HUDEP-2 (cell line): Measurements from ENCODE around the gene CGN.

Experiments used
- DNase-seq, 76 experiments: peaks; one replicate each; lab custom pipeline; 2025; ENCODE audit not compliant: unreplicated experiment in 76 of 76; lab: John Stamatoyannopoulos, UW

The CGN gene

GRCh38 chr1:151546011-151546925, 35.1 kb downstream of the CGN start:
- DNase-seq = no peak

GRCh38 chr1:151547119-151547899, 36.1 kb downstream of the CGN start:
- no peak for DNase-seq

DNA sequence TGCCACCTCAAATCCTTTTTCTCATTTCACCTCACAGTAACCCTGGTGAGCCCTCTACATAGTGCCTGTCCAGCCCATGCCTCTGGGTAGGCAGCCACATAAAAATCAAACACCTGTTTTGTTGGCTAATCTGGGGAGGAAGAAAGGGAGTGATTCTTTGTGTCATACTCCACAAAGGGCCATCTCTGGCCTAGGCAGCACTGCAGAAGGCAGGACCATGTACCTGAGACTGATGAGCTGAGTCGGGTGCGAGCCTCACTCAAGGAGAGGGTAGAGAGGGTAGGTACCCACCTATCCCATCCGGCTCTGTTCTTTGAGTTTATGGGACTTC, 36.7 kb downstream of the CGN start:
- no peak for DNase-seq

GRCh38 chr1:151549199-151549598, 38.0 kb downstream of the CGN start:
- DNase-seq = no peak

GRCh38 chr1:151553659-151554058, 42.5 kb downstream of the CGN start:
- DNase-seq = no peak

GRCh38 chr1:151556052-151556451, 44.9 kb downstream of the CGN start:
- no peak for DNase-seq

- DNase-seq = no peak
Observed at GRCh38 chr1:151562661-151563060, 51.5 kb downstream of the CGN start.

GRCh38 chr1:151563376-151563775, 52.2 kb downstream of the CGN start:
- no peak for DNase-seq

DNA sequence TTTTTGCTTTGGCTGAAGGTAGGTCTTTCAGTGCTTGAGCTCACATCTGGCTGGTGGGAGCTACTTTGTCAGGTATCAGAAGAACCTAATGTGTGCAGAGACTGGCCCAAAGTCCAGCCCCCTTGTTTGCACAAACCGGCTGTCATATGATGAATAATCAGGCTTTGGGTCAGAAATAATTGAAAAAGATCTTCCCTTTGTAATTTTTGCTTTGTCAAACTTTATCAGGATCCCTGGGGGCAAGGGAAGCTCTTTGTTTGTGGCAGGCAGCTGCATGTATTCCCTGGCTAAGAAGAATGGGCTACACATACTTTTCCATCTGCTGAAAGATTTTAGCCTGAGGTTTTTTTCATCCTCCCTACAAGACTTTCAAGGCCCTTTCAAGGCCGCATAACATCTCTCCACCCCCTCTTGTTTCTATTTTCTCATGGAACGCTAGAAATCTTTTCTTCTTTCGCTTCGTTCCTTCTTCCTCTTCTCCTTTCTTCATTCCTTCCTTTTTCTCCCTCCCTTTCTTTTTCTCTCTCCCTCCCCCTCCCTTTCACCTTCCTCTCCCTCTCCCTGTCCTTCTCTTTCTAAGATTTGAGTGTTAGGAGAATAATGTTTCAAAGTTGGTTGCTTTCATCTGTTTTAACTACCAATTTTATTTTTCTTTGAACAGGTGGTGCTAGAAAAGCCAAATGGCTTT, 54.5 kb downstream of the CGN start:
- DNase-seq = no peak

DNA sequence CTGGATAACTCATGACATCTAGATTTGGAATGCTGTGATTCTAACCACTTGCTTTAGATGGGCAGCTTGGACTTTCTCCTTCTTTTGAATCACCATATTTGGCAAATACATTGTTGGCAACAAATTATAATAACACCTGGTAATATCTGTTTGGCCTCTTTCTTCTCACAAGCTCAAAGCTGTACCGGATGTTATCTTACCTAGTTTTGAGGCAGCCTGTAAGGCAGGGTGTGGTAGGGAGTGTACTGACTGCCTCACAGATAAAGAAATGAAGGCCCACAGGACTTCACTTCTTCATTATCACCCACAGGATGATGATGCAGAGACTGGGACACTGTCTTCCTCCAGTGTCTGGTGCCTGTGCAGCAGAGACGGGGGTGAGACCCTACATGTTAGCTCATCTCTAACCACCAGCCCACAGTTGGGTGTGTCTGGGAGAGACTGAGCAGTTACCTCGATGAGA, 57.5 kb downstream of the CGN start:
- DNase-seq = peak in 15 of 76 experiments; percentile 3 to 39 (median 17)

- DNase-seq = no peak
Observed at GRCh38 chr1:151570819-151571218, 59.6 kb downstream of the CGN start.

- peak in 73 of 76 experiments; percentile 15 to 86 (median 69) for DNase-seq
Observed at GRCh38 chr1:151574575-151575529, 63.7 kb downstream of the CGN start.

- no peak for DNase-seq
Observed at GRCh38 chr1:151577173-151577572, 66.0 kb downstream of the CGN start.

- no peak for DNase-seq
Observed at GRCh38 chr1:151578941-151579340, 67.8 kb downstream of the CGN start.

GRCh38 chr1:151579436-151580225, 68.4 kb downstream of the CGN start:
- no peak for DNase-seq

- no peak for DNase-seq
Observed at GRCh38 chr1:151581451-151581850, 70.3 kb downstream of the CGN start.

- DNase-seq = no peak
Observed at GRCh38 chr1:151581921-151582320, 70.7 kb downstream of the CGN start.

GRCh38 chr1:151583796-151584195, 72.6 kb downstream of the CGN start:
- no peak for DNase-seq

GRCh38 chr1:151584278-151584677, 73.1 kb downstream of the CGN start:
- peak in 53 of 76 experiments; percentile 5 to 67 (median 33) for DNase-seq
